H1 (cell line): ENCODE results near the gene FANCI. TPM values are rescaled to one million over a fixed set of nuclear protein-coding genes. Genes with fewer than 3 reads are reported as not detected.

Experiments
- BRCA1 ChIP-seq: IDR thresholded peaks from 2 replicates; pipeline ENCODE4 v1.6.1; 2012; ENCODE audit warnings: low read depth, low read length, improper control_type of control experiment
- CHD7 ChIP-seq: fragments of 300-600 bp; sonication (generic); IDR thresholded peaks from 2 replicates; pipeline ENCODE4 v1.7.1; 2012; ENCODE audit warnings: low read length, moderate library complexity, mild to moderate bottlenecking, inconsistent platforms; ENCODE audit not compliant: insufficient replicate concordance
- GTF2F1 ChIP-seq: IDR thresholded peaks from 2 replicates; pipeline ENCODE4 v1.6.1; 2012; ENCODE audit warnings: low read depth, low read length, improper control_type of control experiment, borderline replicate concordance
- KDM1A ChIP-seq: fragments of 200-600, 300-600 bp; sonication (generic); IDR thresholded peaks from 2 replicates; pipeline ENCODE4 v1.7.1; 2016; ENCODE audit warnings: mild to moderate bottlenecking, low read length, borderline replicate concordance
- SRF ChIP-seq: IDR thresholded peaks from 2 replicates; pipeline ENCODE4 v1.6.1; 2011; ENCODE audit warnings: mild to moderate bottlenecking, low read depth, low read length, moderate library complexity
- polyA plus RNA-seq, 7 experiments: library from polyadenylated mRNA; depleted of rRNA in 3 of 7; stranded (reverse) in 5 of 7; unstranded in 2 of 7; fragments of >200 nt in 5 of 7; fragments of 200-250 nt in 2 of 7; gene quantifications; 1 replicate in 5 of 7; 2 replicates in 1 of 7; 4 replicates in 1 of 7; pipeline versions ENCODE4 v1.2.1 to v1.2.3, GENCODE V29; 2011 to 2013; ENCODE audit warnings: missing spikeins in 2 of 7, mixed read lengths in 2 of 7
- total RNA-seq: library from RNA; stranded (reverse); fragmentation: NEBNext Ultra II Directional; extraction: Animal tissue kit (Norgen Biotek cat#: 25700); gene quantifications from 2 replicates; pipeline ENCODE4 v1.2.1, GENCODE V29; 2021

The FANCI gene
- total and polyA plus RNA-seq, 2 of the 8 experiments (the other 6 are each of a cell fraction or from before 2014, with no cell fraction given): 37.8 to 115 TPM

- TF ChIP-seq CHD7 (no peak), BRCA1 (no peak), KDM1A (no peak), GTF2F1 (no peak), SRF (no peak)
These were observed 99.1 kb downstream of the FANCI start (continued) for GRCh38 chr15:89342840-89343239.
